Stimulated activated CD4-positive, alpha-beta T cell treated with anti-CD3 and anti-CD28 coated beads, Interleukin-12 subunit alpha, Interleukin-12 subunit beta, amount 100 ng/mL, for 24 hours (primary cell): Measurements from ENCODE around the gene TNFRSF8.

ENCODE experiments used
- DNase-seq, 2 experiments: peaks; one replicate each; pipeline ENCODE4 v3.0.0-alpha.2; 2020; ENCODE audit warnings: low read depth in 2 of 2

TNFRSF8 gene

DNA sequence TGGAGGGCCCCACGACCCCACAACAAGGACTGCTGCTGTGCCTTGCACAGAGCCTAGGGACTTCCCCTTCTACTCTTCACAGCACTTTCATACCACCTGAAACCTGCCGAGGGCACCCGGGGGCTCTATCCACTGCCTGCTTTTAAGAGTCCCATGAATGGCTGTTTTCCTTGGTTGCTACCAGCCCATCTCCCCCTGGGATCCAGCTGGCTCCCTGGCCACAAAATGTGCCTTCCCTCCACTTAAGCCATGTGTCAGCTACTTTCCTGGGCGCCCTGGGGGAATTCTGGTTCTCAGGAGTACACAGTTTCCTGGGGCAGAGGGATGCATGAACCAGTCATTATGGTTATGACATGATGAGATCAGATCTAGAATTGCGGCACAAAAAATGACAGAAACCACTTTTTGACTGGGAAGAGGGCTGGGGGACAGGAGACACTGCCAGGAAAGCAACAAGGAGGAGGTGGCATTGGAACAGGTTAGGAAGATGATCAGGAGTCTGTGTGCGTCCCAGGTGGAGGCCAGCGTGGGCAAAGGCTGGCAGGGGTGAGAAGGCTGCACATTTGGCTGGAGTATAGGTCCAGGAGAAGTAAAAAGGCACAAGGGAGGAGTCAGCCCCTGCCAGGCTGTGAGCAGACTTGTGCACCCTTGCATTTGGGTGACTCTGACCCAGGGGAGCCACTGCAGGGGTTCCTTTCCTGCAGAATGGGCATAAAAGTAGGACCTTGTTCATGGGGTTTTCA, 3.2 kb upstream of the TNFRSF8 start:
- DNase-seq = no peak

DNA sequence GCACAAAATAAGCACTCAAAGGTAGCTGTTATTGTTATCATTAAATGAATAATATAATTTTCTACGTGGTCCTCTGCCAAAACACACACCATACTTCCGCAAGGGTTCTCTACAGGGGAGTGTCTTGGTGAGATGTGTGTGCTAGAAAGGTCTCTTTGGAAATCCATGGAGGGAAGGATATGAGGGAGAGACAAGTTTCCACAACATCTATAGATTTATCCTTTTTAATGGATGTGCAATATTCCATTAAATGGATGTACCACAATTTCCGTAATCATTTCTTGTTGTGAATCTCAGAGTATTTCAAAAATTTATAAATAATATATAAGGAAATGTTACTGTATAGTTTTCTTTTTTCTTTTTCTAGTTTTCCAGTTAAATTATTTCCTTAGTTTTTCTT, 2.6 kb upstream of the TNFRSF8 start:
- no peak for DNase-seq

DNA sequence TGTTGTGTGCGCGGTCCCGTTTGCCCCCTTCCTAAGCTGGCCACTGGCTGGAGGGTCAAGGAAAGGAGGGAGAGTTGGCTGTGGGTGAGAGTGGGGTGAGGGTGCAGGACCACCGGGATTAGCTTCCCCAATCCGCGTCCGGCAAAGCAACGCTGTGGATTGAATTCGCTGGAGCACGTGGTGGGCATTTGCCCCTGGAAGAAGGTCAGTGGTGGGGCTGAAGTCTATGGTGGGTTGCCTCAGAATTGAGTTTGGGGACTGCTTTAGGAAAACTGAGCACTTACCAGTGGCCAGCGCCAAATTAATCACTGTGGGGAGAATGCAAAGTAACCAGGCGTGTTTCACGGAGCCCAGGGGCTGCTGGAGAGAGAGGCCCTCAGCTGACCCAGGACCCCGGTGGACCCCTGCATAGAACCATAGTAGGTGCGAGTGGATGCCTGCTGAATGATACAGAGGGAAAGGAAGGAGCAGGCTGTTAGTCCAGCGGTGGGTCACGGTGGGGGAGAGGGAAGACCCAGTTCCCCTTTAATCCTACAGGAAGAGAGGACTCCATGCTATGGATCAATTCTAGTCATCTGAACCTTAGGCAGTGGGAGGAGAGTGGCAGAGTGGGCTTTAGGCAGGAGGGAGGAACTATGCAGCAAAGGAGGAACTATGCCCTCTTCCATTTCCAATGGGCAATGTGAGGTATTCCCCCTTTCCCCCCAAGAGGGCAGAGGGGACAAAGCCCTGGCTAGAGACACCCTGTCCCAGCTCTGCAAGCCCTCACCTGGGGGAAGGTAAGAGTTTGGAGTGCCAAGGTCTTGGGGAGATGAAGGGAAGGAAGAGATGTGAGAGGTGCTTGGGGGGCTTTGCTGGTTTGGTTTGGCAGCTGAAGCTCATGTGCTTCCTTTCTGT, 1.2 kb downstream of the TNFRSF8 start:
- no peak for DNase-seq

DNA sequence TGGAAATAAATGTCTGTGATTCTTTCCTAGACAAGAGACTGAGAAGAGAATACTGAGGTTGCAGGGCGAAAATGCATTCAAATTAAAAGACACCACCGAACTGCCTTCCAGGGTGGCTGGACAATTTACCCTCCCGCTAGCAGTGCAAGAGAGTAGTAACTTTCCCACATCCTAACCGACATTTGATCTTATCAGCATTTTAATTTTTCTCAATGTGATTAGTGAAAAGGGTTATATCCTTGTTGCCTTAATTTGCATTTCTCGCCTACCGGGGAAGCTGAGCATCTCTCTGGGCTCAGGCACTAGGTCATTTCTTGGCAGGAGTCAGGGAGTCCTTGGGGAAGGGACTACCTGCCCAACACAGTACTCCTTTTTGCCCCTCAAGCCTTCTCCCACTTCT, 2.8 kb downstream of the TNFRSF8 start:
- DNase-seq = no peak

DNA sequence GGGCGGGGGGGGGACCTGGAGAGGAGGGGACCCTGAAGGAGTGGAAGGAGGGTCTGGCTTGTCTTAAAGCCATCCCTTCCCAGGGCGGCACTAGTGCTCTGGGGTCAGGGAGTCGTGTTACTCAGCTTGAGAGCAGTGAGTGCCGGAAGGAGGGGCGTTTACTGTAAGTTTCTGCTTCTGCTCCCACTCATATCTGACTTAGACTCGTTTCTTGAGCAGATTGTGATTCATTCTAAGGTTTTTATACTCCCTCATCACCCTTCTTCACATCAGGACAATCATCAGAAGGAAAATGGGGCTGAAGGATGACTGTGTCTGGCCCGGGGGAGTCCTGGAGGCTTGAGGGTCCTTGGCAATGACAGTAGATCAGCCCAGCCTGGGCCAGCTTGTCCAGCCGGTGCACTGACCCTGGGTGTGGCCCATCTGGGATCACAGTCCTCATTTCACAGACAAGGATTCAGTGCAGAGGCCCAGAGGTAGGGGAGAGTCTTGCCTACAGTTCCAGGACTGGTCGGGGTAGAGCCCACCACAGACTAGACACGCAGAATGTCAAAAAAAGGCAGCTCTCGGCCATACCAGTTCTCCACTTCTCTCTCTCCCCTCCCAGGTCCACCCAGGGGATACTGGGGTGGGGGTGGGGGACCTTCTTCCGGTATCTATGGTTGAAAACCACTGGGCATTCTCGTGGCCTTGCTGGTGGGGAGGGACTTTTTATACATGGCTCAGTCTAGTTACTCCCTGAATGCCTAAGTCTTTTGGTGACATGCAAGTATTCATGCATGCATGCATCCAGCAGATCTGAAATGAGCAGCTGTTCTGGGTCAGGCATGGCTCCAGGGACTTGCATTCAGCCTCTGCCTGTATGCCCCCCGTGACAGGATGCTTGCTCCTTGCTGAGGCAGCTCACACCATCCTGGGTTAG, 5.1 kb downstream of the TNFRSF8 start:
- peak in 1 of 2 experiments; percentile 63 for DNase-seq

DNA sequence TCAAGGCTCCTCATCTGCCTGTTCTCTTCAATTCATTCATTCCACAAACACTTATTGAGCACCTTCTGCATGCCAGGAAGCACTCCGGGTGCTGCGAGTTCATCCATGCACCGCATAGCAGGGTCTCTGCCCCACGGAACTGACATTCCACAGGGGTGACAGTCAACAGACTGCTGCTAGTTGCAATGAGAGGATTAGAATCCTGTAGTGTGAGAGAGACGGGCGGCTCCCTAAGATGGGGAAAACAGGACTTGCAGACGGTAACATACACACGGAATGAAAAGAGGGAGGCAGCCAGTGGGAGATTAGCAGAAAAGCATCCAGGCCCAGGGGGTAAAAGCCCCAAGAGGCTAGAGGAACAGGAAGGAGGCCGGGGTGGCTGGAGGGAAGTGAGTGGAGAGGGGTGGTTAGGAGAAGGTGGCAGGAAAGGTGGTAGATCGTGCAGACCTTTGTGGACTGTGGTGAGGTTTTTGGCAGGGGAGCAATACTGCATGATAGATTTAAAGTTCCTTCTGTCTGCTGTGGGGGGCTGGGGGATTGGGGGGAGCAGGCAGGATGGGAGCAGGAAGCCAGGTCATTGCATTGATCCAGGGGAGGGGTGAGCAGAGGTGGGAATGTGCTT, 6.6 kb downstream of the TNFRSF8 start:
- no peak for DNase-seq

DNA sequence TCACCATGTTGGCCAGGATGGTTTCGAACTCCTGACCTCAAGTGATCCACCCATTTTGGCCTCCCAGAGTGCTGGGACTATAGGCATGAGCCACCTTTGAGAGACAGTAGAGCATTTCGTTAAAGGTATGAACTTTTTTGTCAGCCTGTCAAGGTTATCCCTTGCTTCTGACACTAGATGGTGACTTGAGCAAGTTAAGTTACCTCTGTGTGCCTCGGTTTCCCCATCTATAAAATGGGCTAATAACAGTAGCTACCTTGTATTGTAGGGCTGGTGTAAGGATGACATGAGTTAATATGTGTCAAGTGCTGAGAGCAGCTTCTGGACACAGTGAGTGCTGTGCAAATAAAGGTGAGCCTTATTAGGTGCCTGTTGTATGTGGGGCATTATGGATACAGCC, 8.8 kb downstream of the TNFRSF8 start:
- DNase-seq = no peak

DNA sequence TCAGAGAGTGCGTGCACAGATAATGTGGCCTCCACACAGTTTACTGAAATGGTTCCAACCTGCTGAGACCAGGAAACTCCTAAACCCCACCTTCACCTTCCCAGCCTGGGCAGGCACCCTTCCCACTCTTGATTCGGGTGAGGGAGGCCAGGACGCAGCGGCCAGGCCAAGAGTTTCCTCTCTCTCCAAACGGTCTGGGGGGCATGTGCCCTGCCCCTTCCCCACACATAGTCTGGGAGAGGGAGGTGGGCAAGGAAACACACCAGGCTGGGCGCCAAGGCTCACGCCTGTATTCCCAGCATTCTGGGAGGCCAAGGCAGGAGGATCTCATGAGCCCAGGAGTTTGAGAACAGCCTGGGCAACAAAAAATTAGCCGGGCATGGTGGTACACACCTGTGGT, 9.6 kb downstream of the TNFRSF8 start:
- no peak for DNase-seq

DNA sequence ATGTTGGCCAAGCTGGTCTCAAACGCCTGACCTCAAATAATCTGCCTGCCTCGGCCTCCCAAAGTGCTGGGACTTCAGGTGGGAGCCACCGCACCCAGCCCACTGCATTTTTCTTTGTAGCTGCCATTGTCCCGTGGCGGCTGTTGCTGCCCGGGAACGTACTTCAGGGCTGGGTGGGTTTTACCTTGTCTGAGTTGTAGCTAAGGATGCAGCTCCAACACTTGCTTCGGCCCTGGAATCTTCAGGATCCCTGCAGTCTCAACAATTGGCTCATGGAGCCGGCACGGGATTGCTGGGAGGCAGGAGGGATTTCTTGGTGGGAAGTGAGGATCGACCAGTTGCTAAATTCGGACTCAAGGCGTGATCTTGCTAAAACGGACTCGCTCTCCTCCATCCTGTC, 10.7 kb downstream of the TNFRSF8 start:
- DNase-seq = no peak

DNA sequence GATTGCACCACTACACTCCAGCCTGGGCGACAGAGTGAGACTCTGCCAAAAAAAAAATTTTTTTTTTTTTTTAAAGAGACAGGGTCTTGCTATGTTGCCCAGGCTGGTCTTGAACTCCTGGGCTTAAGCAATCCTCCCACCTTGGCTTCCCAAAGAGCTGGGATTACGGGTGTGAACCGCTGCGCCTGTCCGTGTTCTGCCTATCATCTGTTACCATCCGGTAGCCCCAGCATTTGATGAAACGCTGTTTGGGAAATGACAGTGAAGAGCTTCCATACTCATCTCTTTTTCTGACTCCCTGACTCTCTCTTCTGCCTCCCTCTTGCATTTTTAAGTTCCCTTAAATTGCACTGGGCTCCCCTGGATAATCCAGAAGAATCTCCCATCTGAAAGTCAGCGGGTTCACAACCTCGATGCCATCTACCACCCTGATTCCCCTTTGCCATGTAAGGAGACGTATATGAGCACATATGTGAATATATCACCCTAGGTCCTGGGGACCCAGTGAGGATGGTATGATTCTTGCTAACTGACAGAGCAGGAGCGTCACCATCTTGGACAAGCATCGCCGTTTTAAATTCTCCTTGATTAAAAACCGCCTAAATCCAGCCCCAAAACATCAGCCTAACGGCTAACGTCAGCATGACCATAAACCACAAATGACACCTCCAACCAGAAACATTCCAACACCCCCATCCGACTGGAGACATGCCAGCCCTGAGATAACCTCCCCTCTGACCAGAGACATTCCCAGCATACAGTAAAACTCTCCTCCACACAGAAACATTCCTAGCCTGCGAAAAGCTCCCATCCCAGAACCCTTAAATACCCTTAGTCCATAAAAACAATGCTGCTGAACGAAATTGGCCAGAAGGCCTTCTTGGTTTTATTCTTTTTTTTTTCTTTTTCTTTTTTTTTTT, 12.4 kb downstream of the TNFRSF8 start:
- no peak for DNase-seq

DNA sequence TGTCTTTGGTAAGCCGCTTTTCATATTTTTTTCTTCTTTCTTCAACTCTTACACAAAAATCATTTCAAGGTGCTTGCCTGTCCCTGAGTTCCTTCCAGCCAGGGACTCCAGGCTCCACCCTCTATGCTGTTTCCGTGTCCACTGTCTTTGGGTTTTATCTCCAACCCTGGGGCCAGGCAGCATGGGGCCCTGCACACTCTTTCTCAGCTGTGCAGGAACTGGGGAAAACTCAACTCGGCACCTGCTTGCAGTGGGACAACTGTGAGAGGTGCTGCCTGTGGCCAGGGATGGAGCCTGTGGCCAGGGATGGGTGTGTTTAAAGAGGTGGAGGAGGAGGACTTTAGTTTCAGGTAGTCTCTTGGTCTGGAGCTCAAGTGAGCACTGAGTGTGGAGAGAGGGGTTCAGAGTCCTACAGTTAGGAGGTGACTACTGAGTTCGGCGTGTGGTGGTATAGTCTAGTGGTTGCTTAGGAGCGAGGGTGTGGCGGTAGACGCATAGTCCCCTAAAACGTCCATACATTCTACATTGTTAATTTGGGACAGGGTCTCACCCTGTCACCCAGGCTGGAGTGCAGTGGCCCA, 13.4 kb downstream of the TNFRSF8 start:
- DNase-seq = no peak

DNA sequence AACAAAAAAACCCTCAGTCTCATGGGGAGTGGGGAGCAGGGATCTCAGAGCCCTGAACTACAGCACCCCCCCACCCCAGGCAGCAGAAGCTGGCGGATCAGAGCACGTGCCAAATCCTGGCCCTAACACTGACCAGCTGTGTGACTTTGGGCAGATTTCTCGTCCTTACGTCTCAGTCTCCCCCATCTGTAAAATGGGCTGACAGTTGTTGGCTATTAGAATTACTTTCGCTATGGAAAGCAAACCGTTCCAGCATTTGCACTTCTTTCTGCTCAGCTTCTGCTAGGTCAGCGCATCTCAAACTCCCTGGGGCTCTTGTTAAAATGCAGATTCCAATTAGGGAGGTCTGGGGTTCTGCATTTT, 15.5 kb downstream of the TNFRSF8 start:
- no peak for DNase-seq

DNA sequence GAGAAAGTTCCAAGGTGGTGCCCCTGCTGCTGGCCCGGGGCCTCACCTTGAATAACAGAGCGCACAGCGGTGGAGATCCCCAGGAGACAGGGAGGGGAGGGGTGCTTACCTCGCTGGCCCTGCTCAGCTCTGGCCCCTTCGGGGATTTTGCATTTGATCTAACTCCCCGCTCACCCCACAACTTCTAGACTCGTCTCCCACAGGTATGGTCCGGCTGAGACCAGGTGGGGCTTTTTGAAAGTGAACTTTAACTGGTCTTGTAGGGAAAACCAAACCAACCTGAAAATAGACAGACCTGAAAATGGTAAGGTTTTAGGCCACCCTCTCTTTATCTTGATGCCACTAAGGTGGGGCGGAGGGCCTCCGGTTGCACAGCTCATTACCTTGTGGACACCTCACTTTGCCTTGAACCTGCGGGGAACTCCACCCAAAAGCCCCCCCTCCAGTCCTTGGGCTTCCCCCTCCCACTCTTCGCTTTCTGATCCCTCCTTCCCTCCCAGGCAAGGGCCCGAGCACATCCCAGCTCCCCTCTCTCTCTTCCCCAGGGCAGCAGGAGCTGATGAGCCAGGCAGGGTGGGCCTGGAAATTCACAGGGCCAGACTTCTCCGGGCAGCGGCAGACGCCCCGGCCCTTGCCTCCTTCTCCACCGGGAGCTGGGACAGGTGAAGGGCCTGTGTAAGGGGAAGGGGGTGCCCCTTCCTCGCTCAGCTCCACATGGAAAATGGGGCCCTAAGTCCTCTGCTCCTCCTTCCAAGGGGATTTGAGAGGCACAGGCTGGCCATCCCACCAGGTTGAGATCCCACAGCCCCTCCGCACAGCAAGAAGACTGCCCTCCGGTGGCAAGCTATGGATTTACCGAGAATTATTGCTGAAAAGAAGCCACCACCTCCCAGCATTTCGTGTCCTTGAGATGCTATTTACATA, 16.1 kb downstream of the TNFRSF8 start:
- peak in 1 of 2 experiments; percentile 51 for DNase-seq

DNA sequence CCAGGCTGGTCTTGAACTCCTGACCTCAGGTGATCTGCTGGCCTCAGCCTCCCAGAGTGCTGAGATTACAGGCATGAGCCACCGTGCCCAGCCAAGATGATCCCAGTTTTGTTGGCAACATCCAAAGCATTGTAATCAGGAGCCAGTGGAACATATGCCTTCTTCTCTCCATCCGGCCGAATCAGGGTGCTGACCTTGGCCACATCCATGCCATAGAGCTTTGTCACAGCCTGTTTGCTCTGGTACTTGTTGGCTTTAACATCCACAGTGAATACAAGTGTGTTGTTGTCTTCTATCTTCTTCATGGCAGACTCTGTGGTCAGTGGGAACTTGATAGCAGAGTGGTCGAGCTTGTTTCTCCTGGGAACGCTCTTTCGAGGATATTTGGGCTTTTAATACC, 17.1 kb downstream of the TNFRSF8 start:
- no peak for DNase-seq

DNA sequence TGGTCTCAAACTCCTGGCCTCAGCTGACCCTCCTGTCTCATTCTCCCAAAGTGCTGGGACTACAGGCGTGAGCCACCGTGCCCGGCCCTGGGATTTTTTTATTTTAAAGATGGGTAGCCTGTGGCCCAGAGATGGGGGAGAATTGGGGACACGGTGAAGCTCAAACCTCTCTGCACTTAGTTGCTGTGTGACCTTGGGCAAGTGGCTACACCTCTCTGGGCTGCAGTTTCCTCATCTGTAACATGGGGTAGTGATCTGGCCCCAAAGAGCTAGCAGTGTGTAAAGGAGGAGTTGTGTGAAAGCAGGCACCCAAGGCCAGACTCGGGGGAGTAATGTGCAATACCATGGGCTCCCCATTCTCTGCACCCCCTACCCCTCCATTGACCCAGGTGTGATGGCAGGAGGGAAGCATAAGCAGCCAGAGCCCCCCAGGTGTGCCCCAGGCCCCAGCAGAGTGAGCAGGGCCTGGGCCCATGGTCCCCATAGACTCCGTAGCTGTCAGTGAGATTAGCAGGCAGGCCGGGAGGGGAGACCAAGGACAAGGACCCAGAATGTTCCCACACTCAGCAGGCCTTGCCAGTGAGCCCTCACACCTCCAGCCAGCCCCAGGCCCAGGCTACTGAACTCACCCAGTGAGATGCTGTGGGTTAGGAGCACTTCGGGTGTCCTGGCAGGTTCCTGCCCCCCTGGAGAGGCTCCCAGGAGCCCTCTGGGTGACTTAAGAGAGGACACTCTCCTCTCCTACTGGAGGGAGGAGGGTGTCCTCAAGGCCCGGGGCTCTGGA, 17.9 kb downstream of the TNFRSF8 start:
- DNase-seq = no peak

DNA sequence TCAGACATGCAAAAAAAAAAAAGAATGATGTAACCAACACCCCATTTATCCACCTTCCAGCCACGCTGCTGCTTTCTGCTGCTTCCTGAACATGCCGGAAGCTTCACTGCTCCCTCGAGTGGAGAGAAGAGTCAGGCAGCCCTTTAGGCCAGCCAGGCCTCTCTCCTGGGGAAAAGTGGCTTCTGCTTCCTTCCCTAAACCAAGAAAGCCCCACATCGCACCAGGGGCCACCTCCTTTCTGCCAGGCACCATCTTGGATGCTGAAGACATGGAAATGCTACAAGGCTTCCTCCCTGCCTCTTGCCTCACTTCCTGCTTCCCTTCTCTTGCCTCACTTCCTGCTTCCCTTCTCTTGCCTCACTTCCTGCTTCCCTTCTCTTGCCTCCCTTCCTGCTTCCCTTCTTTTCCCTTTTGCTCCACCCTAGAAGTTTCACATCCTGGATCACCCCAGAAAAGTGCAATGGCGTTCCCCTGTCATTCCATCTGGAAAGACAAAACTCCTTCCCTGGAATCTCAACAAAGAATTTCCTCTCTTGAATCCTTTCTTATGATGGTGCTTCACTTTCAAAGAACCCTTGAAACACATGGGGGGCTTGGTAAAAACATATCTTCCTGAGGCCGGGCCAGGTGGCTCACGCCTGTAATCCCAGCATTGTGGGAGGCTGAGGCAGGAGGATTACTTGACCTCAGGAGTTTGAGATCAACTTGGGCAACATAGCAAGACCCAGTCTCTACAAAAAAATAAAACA, 18.7 kb downstream of the TNFRSF8 start:
- no peak for DNase-seq

DNA sequence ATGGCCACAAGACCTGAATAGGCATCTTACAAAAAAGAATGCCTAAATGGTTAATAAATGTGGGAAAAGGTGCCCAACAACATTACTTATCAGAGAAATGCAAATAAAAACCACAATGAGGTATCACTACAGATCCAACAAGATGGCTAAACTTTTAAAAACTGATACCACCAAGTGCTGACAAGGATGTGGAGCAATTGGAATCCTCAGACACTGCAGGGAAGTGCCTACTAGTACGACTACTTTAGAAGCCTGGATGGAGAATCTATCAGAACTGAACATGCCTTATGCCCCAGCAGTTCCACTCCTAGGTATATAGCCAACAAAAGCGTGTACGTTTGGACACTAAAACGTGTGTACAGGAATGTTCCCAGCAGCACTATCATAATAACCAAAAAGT, 19.9 kb downstream of the TNFRSF8 start:
- no peak for DNase-seq

DNA sequence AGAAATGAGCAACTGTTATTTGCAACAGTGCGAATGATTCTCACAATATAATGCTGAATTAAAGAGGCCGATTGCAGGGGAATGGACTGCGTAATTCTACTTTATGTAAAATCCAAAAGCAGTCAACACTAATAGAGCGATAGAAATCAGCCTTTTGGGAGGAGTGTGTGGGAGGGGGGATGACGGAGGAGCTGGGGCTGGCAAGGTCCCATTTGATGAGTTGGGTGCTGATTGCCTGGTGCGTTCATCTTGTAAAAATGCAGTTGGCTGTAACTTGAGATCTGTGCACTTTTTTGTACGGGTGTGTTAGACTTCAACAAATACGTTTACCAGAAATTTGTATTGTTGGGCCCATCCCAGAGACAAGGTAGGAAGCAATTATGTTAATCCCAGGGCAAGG, 20.7 kb downstream of the TNFRSF8 start:
- DNase-seq = no peak
